ENCODE results near the gene BHLHE41. TPM values are rescaled to one million over a fixed set of nuclear protein-coding genes. Genes with fewer than 3 reads are reported as not detected.

BHLHE41 gene
- total and polyA plus RNA-seq, 2 donors from 2014 or later, result 2.2 to 34.3 TPM

- intact Hi-C loops (cut with DNase I), result no loop called here
- no peak for FAIRE-seq
- no peaks in the 10 kb centered on the region for H3K36me3 ChIP-seq (ENCODE audit: control insufficient read depth in 2 of 3, insufficient read depth in 3 of 3, low read length in 3 of 3)
Observed at GRCh38 chr12:26116829-26117715, 7.8 kb downstream of the BHLHE41 start.

DNA sequence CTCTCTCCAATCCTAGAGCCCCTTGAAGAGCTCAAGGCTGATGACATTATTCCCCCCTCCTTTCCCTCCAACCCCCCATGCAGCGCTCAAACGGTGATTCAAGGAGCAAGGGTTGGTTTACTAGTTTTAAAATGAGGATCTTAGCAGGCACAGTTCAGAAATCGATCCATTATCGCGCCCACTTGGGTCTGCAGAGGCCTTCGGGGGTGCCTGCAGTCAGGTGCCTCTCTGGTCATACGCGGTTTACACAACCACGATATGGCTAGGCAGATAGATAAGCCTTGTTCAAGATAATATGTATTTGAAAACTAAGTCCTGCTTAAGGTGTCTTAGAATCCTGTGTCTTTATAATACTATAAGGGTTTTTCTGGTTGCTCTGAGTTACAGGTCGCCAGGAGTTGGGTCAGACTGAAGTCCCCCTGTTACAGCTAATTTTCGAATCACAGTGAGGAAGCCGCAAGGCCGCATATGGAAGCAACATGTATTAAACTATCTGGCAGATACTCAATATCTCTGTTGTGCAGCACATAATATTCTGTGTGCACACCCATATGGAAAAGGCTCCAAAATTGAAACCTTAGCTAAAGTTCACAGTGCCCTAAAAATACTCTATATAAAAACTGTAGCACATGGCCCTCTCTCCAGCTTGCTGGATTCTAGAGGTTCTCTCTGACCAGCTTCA lies 10.0 kb downstream of the BHLHE41 start:
- FAIRE-seq (no peak), DNase-seq (no peak)
- TF ChIP-seq, protein P1, sequence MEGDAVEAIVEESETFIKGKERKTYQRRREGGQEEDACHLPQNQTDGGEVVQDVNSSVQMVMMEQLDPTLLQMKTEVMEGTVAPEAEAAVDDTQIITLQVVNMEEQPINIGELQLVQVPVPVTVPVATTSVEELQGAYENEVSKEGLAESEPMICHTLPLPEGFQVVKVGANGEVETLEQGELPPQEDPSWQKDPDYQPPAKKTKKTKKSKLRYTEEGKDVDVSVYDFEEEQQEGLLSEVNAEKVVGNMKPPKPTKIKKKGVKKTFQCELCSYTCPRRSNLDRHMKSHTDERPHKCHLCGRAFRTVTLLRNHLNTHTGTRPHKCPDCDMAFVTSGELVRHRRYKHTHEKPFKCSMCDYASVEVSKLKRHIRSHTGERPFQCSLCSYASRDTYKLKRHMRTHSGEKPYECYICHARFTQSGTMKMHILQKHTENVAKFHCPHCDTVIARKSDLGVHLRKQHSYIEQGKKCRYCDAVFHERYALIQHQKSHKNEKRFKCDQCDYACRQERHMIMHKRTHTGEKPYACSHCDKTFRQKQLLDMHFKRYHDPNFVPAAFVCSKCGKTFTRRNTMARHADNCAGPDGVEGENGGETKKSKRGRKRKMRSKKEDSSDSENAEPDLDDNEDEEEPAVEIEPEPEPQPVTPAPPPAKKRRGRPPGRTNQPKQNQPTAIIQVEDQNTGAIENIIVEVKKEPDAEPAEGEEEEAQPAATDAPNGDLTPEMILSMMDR (IDR thresholded peaks at IDR 0.05; ENCODE audit: borderline replicate concordance, extremely low read depth, insufficient read depth), result no peak
- Histone ChIP-seq H3K36me3 (ENCODE audit: control insufficient read depth in 2 of 3, insufficient read depth in 3 of 3, low read length in 3 of 3) (no peaks in the 10 kb centered on the region), H3K4me3 (ENCODE audit: low read length in 3 of 3) (peak overlapping the region; percentile 49 to 68 (median 52)), H3K27ac (ENCODE audit: low read depth in 2 of 2, low read length in 2 of 2) (peak overlapping the region; percentile 93 to 94), H3K4me1 (ENCODE audit: control insufficient read depth in 2 of 3, insufficient read depth in 2 of 3, low read depth in 1 of 3, low read length in 3 of 3) (peaks cover 0 to 16% (median 4%) of the 10 kb centered on the region in 3 donors), H3K9me3 (ENCODE audit: control insufficient read depth in 2 of 3, insufficient read depth in 1 of 3, low read length in 3 of 3) (no peaks in the 10 kb centered on the region), H3K9ac (ENCODE audit: low read length in 3 of 3) (peak overlapping the region in 2 of 3 donors; percentile 26 to 85), H3K27me3 (ENCODE audit: control insufficient read depth, insufficient read depth, low read length) (no peaks in the 10 kb centered on the region)
- intact Hi-C loops (cut with DNase I), result no loop called here

More at GRCh38 chr12:26116829-26117715, 7.8 kb downstream of the BHLHE41 start:
- H3K9me3 ChIP-seq (ENCODE audit: control insufficient read depth in 2 of 3, insufficient read depth in 1 of 3, low read length in 3 of 3), result no peaks in the 10 kb centered on the region
- no peak overlapping the region for H3K9ac ChIP-seq (ENCODE audit: low read length in 3 of 3)
- no peak for DNase-seq
- TF ChIP-seq, protein P1 (IDR thresholded peaks at IDR 0.05; ENCODE audit: borderline replicate concordance, extremely low read depth, insufficient read depth), result no peak
- no peak overlapping the region for H3K27ac ChIP-seq (ENCODE audit: low read depth in 2 of 2, low read length in 2 of 2)
- H3K4me1 ChIP-seq (ENCODE audit: control insufficient read depth in 2 of 3, insufficient read depth in 2 of 3, low read depth in 1 of 3, low read length in 3 of 3), result peaks cover 0 to 16% (median 4%) of the 10 kb centered on the region in 3 donors
- H3K4me3 ChIP-seq (ENCODE audit: low read length in 3 of 3), result no peak overlapping the region
- peaks cover 3% of the 10 kb centered on the region for H3K27me3 ChIP-seq (ENCODE audit: control insufficient read depth, insufficient read depth, low read length)

DNA sequence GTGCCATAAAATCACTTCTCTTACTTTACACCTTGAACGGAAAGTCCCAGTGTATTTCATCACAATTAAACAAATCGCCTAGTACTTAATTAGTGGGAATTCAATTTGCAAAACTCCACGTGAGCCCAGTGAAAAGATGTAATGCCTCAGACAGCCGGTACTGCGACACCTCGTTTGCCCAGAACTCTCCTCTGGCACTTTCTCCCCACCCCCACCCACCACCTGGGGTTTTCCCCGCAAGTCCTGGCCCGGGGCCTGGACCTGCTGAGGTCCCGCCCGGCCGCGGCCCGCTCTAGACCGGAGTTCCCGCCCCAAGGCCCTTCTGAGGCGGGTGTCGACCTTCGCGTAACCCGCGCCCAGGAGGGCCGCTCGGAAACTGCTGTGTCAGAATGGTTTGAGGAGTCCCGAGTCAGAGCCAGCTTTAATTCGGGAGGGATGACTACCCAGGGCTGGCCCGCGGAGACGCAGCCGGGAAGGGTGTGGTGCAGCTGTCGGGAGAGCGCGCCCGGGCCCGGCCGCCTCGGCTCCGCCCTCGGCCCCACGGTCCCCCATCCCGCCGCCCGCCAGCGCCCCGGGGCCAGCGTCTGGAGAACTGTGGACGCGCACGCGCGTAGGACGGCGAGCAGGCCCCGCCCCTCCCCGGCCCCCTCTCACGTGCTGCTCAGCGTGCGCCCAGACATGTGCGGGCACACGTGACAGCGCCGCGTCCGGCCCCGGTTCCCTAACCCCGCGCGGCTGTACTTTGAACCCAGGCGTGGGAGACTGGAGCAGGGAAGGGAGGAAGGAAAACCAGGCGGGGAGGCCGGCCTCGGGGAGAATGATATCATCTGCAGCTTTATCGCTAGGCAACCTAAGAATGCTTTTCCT lies 10.8 kb downstream of the BHLHE41 start:
- Histone ChIP-seq H3K27me3 (ENCODE audit: control insufficient read depth, insufficient read depth, low read length) (no peaks in the 10 kb centered on the region), H3K4me1 (ENCODE audit: control insufficient read depth in 2 of 3, insufficient read depth in 2 of 3, low read depth in 1 of 3, low read length in 3 of 3) (peaks cover 0 to 16% (median 4%) of the 10 kb centered on the region in 3 donors), H3K27ac (ENCODE audit: low read depth in 2 of 2, low read length in 2 of 2) (peak overlapping the region; percentile 93 to 94), H3K9ac (ENCODE audit: low read length in 3 of 3) (peak overlapping the region; percentile 26 to 85 (median 30)), H3K9me3 (ENCODE audit: control insufficient read depth in 2 of 3, insufficient read depth in 1 of 3, low read length in 3 of 3) (no peaks in the 10 kb centered on the region), H3K36me3 (ENCODE audit: control insufficient read depth in 2 of 3, insufficient read depth in 3 of 3, low read length in 3 of 3) (no peaks in the 10 kb centered on the region), H3K4me3 (ENCODE audit: low read length in 3 of 3) (peak overlapping the region; percentile 49 to 68 (median 52))
- DNase-seq (peak; percentile 92 to 98 (median 95)), FAIRE-seq (no peak)
- TF ChIP-seq, protein P1 (IDR thresholded peaks at IDR 0.05; ENCODE audit: borderline replicate concordance, extremely low read depth, insufficient read depth), result peak; percentile 8
- intact Hi-C loops (cut with DNase I), result no loop called here

Measured in kidney (tissue), 14 donors.